Lower leg skin (tissue), 4 donors: ENCODE results near the gene PUM2. TPM values are rescaled to one million over a fixed set of nuclear protein-coding genes. Genes with fewer than 3 reads are reported as not detected.
"Not testable (repeated sequence)": the region's sequence is repeated elsewhere in the genome, so short reads cannot be mapped to it uniquely, and the experiment has no call there.

Experiments used
- DNase-seq, 2 donors: peaks; one replicate each; pipeline ENCODE4 v3.0.0-alpha.2; 2019; ENCODE audit warnings: low spot score in 2 of 2
- H3K4me3 ChIP-seq: fragments of 200-600 bp; sonication (generic); 2 replicates; pipeline ENCODE4 v1.5.1; 2017; ENCODE audit warnings: mild to moderate bottlenecking, low read depth; ENCODE audit not compliant: poor library complexity, severe bottlenecking
- POLR2A ChIP-seq, 2 donors: fragments of 450-650 bp; IDR thresholded peaks; one replicate each; pipeline ENCODE4 v1.6.1; 2016 to 2017; ENCODE audit warnings: antibody characterized with exemption in 2 of 2, mild to moderate bottlenecking in 1 of 2, moderate library complexity in 1 of 2
- WGBS, 2 donors: methylation state at CpG; one replicate each; pipeline ENCODE4 v1.1.5; 2018; 5-methylcytosine and 5-hydroxymethylcytosine counted together
- intact Hi-C: fragments of 100-400 bp; cut with DNase I; formaldehyde crosslinking; loops from one replicate; pipeline ENCODE4 v1.15.0; 2023; ENCODE audit warnings: low total_unique reads
- total RNA-seq, 4 donors: library from RNA; depleted of rRNA; stranded (reverse); fragments of >200 nt; gene quantifications; one replicate each; pipeline ENCODE4 v1.1.0, GENCODE V29; 2016
- TF ChIP-seq, protein P1 (sequence below), 3 donors: fragments of 450-650 bp; IDR thresholded peaks; one replicate each; pipeline ENCODE4 v1.5.1; 2016; ENCODE audit warnings: antibody characterized with exemption in 3 of 3, mild to moderate bottlenecking in 3 of 3, moderate library complexity in 2 of 3

PUM2 gene
- total RNA-seq, 4 donors from 2014 or later, result 82.5 to 88.1 (median 84.8) TPM

DNA sequence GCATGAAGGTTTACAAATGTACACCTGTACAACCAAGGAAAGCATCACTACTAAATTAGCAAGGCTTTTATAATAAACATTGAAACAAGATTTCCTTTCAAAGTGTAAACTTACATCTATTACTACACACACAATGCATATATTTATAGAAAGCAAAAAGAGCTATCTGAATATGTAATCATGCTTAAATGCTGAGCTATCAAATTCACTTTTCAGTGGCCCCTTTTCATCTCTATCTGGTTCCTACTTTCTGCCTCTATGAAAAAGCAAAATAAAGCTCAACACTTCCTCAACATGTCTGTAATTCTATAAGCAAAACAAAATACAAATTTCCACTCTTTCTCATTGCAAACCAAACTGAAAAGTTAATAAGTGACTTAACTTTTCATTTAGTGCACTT is 100.2 kb downstream of the PUM2 start:
- H3K4me3 ChIP-seq, result no peak overlapping the region
- TF ChIP-seq, protein P1, sequence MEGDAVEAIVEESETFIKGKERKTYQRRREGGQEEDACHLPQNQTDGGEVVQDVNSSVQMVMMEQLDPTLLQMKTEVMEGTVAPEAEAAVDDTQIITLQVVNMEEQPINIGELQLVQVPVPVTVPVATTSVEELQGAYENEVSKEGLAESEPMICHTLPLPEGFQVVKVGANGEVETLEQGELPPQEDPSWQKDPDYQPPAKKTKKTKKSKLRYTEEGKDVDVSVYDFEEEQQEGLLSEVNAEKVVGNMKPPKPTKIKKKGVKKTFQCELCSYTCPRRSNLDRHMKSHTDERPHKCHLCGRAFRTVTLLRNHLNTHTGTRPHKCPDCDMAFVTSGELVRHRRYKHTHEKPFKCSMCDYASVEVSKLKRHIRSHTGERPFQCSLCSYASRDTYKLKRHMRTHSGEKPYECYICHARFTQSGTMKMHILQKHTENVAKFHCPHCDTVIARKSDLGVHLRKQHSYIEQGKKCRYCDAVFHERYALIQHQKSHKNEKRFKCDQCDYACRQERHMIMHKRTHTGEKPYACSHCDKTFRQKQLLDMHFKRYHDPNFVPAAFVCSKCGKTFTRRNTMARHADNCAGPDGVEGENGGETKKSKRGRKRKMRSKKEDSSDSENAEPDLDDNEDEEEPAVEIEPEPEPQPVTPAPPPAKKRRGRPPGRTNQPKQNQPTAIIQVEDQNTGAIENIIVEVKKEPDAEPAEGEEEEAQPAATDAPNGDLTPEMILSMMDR (IDR thresholded peaks at IDR 0.05), result no peak
- no peak for TF ChIP-seq POLR2A (IDR thresholded peaks at IDR 0.05)
- DNase-seq, result no peak
- intact Hi-C loops, result no loop called here

DNA sequence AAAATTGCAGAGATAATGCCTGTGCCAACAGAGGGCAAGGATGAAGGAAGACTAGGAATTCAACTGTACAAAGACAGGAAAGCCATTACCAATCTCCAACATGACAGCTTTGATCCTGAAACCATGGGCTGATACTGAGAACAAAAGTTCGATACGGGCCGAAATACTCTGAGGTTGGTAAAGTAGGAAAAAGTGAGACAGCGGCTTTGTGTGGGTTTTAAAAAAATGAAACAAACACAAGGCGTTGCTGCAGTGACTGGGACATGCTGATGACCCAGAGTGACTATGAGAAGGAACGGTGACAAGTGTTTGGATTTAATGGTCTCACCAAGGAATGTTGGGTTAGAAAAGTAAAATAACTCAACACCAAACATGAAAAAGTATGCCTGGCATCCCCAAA is 101.5 kb downstream of the PUM2 start:
- intact Hi-C loops, result no loop called here
- TF ChIP-seq, protein P1 (IDR thresholded peaks at IDR 0.05), result no peak
- no peak for TF ChIP-seq POLR2A (IDR thresholded peaks at IDR 0.05)
- no peak for DNase-seq
- no peak overlapping the region for H3K4me3 ChIP-seq
- 93 to 94% methylated on average over 6 of the region's 6 CpGs for WGBS, 2 donors

DNA sequence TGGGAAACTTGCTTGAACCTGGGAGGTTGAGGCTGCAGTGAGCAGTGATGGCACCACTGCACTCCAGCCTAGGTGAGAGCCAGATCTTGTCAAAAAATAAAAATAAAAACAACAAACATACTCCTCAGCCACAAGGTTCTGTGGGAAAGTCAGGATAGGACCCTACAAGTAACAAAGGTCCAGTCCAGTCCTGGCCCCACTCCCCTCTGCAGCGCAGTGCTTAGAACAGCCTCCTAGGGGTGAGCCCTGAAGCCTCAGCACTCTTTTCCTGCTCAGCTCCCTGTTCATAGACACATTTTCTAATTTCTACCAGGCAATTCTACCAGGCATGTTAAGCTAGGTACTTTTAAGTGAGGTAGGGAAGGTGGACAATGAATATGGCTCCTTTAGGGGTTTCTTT is 103.6 kb downstream of the PUM2 start:
- WGBS, 2 donors, result 95 to 96% methylated on average over 1 of the region's 1 CpG
- DNase-seq, result no peak
- intact Hi-C loops, result no loop called here
- no peak overlapping the region for H3K4me3 ChIP-seq
- TF ChIP-seq POLR2A (IDR thresholded peaks at IDR 0.05), result no peak
- TF ChIP-seq, protein P1 (IDR thresholded peaks at IDR 0.05), result no peak

DNA sequence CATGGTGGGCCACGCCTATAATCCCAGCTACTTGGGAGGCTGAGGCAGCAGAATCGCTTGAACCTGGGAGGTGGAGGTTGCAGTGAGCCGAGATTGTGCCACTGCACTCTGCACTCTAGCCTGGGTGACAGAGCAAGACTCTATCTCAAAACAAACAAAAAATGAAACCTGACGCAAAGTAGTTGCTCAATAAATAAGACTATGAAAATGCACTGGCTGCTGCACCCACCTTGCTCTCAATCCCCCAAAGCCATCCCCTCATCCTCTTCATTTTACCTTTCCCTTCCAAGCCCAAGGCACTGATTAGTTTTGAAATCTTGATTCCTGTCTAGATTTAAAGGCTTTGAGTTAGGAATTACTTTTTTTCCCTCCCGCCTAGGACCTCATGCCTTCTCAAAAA is 107.0 kb downstream of the PUM2 start:
- H3K4me3 ChIP-seq, intact Hi-C loops, DNase-seq: not testable (repeated sequence)
- 98% methylated on average over 5 of the region's 5 CpGs for WGBS, 2 donors

DNA sequence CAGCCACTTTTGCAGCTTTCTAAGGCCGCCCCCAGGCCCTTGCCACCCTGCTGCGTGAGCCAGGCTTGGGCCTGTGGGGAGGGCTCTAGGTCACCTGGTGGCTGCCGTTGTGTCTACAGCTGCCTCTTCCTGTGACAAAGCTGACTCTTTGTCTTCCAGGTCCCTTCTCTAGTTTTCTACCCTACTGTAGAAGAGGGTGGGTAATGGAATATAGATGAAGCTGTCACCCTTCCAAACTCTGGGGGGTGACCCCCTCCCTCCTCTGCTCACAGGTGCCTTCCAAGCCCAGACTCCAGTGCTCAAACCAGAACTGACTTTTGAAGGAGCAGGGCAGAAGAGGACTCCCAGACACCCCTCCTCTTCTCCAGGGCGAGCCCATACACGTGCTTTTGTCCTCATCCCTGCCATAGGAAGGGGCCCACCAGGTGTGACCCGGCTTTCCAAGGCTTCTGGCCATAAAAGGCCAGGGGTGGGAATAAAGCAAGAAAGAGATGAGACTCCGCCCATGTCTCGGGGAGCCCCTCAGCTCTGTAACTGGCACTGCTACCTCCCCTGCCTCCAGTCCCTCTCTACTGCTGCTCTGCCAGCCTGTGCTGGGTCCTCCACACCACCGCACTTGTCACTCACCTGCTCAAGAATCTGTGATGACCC is 107.8 kb downstream of the PUM2 start:
- no peak overlapping the region for H3K4me3 ChIP-seq
- TF ChIP-seq POLR2A (IDR thresholded peaks at IDR 0.05), result no peak
- TF ChIP-seq, protein P1 (IDR thresholded peaks at IDR 0.05), result no peak
- 58 to 63% methylated on average over 9 of the region's 9 CpGs for WGBS, 2 donors
- DNase-seq, result no peak
- intact Hi-C loops, result no loop called here

DNA sequence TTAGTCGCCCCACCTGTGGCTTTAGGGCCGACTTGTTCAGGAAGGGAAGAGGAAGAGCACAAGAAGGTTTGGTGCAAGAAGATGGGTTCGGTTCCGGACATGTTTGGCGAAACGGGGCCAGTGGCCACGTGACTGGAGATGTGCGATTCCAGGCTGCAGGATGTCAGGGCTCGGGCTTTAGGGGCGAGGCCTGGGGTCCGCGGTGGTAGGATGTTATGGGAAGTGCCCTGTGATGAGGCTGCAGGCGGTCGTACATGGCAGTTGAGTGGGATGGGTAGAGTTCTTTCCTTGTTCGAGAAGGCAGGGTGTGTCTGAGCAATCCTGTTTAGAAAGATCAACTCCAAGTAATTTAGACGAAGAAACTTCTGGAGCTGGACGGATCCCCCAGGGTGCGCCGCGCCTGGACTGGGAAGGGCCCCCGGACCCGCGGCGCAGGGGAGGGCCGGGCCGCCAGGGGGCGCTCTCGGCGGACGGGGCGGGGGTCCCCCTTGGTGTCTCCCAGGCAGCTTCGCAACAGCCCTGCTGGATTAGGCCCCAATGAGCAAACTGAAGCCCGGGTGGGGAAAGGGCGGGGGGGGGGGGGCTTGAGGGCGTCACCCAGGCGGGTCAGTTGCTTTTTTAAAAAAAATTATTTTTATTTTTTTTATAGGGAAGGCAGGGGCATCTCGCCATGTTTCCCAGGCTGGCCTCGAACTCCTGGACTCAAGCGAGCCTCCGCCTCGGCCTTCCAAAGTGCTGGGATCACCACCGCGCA is 108.5 kb downstream of the PUM2 start:
- 48 to 50% methylated on average over 43 of the region's 43 CpGs for WGBS, 2 donors
- intact Hi-C loops, result no loop called here
- no peak for TF ChIP-seq POLR2A (IDR thresholded peaks at IDR 0.05)
- TF ChIP-seq, protein P1 (IDR thresholded peaks at IDR 0.05), result no peak
- no peak for DNase-seq
- no peak overlapping the region for H3K4me3 ChIP-seq

DNA sequence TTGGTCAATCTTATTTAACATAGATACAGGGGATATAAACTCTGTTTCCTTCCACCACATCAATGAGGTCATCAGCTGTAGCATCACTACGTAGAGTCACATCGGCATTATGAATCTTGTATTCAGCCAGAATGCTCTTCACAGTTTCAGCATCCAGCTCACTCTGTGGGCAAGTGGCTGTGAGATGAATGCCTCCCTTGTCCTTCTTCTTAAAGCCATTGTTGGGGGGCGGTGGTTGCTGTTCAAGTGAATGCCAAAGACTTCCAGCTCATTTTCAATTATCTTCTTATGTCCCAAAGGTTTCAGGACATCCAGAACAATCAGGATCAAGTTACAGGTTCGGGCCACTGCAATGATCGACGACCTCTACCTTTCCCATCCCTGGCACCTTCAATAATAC is 110.4 kb downstream of the PUM2 start:
- H3K4me3 ChIP-seq, DNase-seq, intact Hi-C loops: not testable (repeated sequence)
- WGBS, 2 donors, result 93 to 96% methylated on average over 6 of the region's 6 CpGs
